ENCODE data around the gene FBXO46.

FBXO46 gene

DNA sequence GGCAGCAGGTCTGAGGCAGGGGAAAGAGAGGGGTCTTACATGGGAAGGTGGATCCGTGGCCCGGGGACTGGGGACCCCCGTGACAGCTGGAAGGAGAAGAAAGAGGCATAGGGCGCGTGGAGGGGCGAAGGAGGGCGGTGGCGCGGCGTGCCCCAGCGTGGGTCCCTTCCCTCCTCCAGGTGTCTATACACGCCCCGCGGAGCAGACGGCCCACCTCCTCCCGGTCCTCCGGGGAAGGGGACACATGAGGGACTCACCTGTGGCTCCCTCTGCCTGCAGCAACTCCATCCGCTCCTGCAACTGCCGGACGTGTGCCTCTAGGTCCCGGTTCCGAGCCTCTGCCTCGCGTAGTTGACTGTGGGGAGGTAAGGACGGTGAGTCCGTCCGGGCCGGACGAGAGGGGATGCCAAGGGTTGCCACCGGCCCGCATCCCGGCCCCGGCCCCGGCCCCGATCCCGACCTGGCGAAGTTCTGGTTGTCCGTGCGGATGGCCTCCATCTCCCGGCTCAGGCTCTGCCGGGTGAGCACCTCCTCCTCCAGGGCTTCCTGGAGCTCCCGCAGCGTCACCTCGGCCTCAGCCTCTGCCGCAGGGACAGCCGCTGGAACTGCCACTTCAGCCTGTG is 40.7 kb upstream of the FBXO46 start:
- ChIA-PET CTCF (interaction anchor here (0.6 to 2.7 kb wide), 11 partner anchors 11 to 621 kb away, joined by 3 to 22 read pairs (median 7); partner anchors contain the start of genes DMPK and DMWD), POLR2A (interaction anchor here (0.6 to 7.2 kb wide), 11 partner anchors 12 to 102 kb away, joined by 3 to 133 read pairs (median 37); partner anchors contain the start of genes DMPK, DMWD, FBXO46 and FOXA3)
- TF ChIP-seq ZBTB6 (tag by site-specific recombination; IDR thresholded peaks at IDR 0.05) (peak; percentile 45; the same call in 1 of the 2 replicates), ZNF133 (tag by site-specific recombination; IDR thresholded peaks at IDR 0.05) (no peak), REPIN1 (tag by site-specific recombination; IDR thresholded peaks at IDR 0.05; ENCODE audit: low read depth) (no peak)
- H3K27ac ChIP-seq (ENCODE audit: extremely low read depth, low read depth, low read length) = peak overlapping the region; percentile 70
- no peak overlapping the region for H3K4me3 ChIP-seq (ENCODE audit: low read depth, low read length)
- peaks cover 16 to 29% of the 10 kb centered on the region in 2 experiments for H3K36me3 ChIP-seq (ENCODE audit: control insufficient read depth in 2 of 2, insufficient read depth in 1 of 2, low read length in 2 of 2)
- peaks cover 14% of the 10 kb centered on the region for H3K4me1 ChIP-seq (ENCODE audit: control insufficient read depth, insufficient read depth, low read length)
- no peaks in the 10 kb centered on the region for H3K9me3 ChIP-seq (ENCODE audit: control insufficient read depth, insufficient read depth, low read depth, low read length)

- Histone ChIP-seq H3K36me3 (ENCODE audit: control insufficient read depth in 2 of 2, insufficient read depth in 1 of 2, low read length in 2 of 2) (peaks cover 13 to 28% of the 10 kb centered on the region in 2 experiments), H3K9me3 (ENCODE audit: control insufficient read depth, insufficient read depth, low read depth, low read length) (no peaks in the 10 kb centered on the region), H3K4me3 (ENCODE audit: low read depth, low read length) (peak overlapping the region; percentile 36), H3K27ac (ENCODE audit: extremely low read depth, low read depth, low read length) (peak overlapping the region; percentile 70), H3K4me1 (ENCODE audit: control insufficient read depth, insufficient read depth, low read length) (peaks cover 15% of the 10 kb centered on the region)
- ChIA-PET CTCF (interaction anchor here (0.6 to 2.7 kb wide), 26 partner anchors 11 to 711 kb away, joined by 3 to 61 read pairs (median 4); partner anchors contain the start of genes DMPK, DMWD and QPCTL), POLR2A (interaction anchor here (0.6 to 7.2 kb wide), 29 partner anchors 8 to 1606 kb away, joined by 3 to 133 read pairs (median 5); partner anchors contain the start of genes DMPK, DMWD, FBXO46 and FOXA3)
- no peak for TF ChIP-seq ZNF23 (tag by site-specific recombination; IDR thresholded peaks at IDR 0.05; ENCODE audit: borderline replicate concordance)
- peak; percentile 65; the same call in 1 of the 2 replicates for TF ChIP-seq ZEB2 (tag by site-specific recombination; IDR thresholded peaks at IDR 0.05)
- TF ChIP-seq ZFP69B (tag by site-specific recombination; IDR thresholded peaks at IDR 0.05) = peak; percentile 99
- TF ChIP-seq, protein P1, sequence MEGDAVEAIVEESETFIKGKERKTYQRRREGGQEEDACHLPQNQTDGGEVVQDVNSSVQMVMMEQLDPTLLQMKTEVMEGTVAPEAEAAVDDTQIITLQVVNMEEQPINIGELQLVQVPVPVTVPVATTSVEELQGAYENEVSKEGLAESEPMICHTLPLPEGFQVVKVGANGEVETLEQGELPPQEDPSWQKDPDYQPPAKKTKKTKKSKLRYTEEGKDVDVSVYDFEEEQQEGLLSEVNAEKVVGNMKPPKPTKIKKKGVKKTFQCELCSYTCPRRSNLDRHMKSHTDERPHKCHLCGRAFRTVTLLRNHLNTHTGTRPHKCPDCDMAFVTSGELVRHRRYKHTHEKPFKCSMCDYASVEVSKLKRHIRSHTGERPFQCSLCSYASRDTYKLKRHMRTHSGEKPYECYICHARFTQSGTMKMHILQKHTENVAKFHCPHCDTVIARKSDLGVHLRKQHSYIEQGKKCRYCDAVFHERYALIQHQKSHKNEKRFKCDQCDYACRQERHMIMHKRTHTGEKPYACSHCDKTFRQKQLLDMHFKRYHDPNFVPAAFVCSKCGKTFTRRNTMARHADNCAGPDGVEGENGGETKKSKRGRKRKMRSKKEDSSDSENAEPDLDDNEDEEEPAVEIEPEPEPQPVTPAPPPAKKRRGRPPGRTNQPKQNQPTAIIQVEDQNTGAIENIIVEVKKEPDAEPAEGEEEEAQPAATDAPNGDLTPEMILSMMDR (tag by site-specific recombination; IDR thresholded peaks at IDR 0.05) = peak; percentile 97
- TF ChIP-seq, protein P2, sequence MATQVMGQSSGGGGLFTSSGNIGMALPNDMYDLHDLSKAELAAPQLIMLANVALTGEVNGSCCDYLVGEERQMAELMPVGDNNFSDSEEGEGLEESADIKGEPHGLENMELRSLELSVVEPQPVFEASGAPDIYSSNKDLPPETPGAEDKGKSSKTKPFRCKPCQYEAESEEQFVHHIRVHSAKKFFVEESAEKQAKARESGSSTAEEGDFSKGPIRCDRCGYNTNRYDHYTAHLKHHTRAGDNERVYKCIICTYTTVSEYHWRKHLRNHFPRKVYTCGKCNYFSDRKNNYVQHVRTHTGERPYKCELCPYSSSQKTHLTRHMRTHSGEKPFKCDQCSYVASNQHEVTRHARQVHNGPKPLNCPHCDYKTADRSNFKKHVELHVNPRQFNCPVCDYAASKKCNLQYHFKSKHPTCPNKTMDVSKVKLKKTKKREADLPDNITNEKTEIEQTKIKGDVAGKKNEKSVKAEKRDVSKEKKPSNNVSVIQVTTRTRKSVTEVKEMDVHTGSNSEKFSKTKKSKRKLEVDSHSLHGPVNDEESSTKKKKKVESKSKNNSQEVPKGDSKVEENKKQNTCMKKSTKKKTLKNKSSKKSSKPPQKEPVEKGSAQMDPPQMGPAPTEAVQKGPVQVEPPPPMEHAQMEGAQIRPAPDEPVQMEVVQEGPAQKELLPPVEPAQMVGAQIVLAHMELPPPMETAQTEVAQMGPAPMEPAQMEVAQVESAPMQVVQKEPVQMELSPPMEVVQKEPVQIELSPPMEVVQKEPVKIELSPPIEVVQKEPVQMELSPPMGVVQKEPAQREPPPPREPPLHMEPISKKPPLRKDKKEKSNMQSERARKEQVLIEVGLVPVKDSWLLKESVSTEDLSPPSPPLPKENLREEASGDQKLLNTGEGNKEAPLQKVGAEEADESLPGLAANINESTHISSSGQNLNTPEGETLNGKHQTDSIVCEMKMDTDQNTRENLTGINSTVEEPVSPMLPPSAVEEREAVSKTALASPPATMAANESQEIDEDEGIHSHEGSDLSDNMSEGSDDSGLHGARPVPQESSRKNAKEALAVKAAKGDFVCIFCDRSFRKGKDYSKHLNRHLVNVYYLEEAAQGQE (tag by site-specific recombination; IDR thresholded peaks at IDR 0.05) = 0 out of 2 replicates have a peak, but pooled peaks have one; percentile 27
- TF ChIP-seq KLF10 (tag by site-specific recombination; IDR thresholded peaks at IDR 0.05) = peak; percentile 99
- 0 out of 2 replicates have a peak, but pooled peaks have one; percentile 12 for TF ChIP-seq KLF17 (tag by site-specific recombination; IDR thresholded peaks at IDR 0.05)
- no peak for TF ChIP-seq GLI2 (tag by site-specific recombination; IDR thresholded peaks at IDR 0.05; ENCODE audit: borderline replicate concordance, low read depth)
- peak; percentile 97 for TF ChIP-seq GLIS1 (tag by site-specific recombination; IDR thresholded peaks at IDR 0.05)
- TF ChIP-seq, protein P3, sequence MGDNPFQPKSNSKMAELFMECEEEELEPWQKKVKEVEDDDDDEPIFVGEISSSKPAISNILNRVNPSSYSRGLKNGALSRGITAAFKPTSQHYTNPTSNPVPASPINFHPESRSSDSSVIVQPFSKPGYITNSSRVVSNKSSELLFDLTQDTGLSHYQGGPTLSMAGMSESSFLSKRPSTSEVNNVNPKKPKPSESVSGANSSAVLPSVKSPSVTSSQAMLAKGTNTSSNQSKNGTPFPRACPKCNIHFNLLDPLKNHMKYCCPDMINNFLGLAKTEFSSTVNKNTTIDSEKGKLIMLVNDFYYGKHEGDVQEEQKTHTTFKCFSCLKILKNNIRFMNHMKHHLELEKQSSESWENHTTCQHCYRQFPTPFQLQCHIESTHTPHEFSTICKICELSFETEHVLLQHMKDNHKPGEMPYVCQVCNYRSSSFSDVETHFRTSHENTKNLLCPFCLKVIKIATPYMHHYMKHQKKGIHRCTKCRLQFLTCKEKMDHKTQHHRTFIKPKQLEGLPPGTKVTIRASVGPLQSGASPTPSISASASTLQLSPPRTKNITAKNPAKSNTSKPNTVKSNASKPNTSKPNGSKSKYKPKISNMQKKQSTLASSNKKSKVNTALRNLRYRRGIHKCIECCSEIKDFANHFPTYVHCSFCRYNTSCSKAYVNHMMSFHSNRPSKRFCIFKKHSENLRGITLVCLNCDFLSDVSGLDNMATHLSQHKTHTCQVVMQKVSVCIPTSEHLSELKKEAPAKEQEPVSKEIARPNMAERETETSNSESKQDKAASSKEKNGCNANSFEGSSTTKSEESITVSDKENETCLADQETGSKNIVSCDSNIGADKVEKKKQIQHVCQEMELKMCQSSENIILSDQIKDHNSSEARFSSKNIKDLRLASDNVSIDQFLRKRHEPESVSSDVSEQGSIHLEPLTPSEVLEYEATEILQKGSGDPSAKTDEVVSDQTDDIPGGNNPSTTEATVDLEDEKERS (tag by site-specific recombination; IDR thresholded peaks at IDR 0.05) = no peak
- TF ChIP-seq, protein P4, sequence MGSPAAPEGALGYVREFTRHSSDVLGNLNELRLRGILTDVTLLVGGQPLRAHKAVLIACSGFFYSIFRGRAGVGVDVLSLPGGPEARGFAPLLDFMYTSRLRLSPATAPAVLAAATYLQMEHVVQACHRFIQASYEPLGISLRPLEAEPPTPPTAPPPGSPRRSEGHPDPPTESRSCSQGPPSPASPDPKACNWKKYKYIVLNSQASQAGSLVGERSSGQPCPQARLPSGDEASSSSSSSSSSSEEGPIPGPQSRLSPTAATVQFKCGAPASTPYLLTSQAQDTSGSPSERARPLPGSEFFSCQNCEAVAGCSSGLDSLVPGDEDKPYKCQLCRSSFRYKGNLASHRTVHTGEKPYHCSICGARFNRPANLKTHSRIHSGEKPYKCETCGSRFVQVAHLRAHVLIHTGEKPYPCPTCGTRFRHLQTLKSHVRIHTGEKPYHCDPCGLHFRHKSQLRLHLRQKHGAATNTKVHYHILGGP (tag by site-specific recombination; IDR thresholded peaks at IDR 0.05) = no peak
- peak; percentile 89 for TF ChIP-seq KLF9 (tag by site-specific recombination; IDR thresholded peaks at IDR 0.05; ENCODE audit: low read depth)
- peak; percentile 99 for TF ChIP-seq ZFHX2 (tag by site-specific recombination; conservative IDR thresholded peaks at IDR 0.05)
- TF ChIP-seq ZNF223 (tag by site-specific recombination; IDR thresholded peaks at IDR 0.05) = no peak
Measured at GRCh38 chr19:45770192-45771101, 39.8 kb upstream of the FBXO46 start.

Measured in HEK293 (cell line).